Measurements from ENCODE around the gene LIMS1. TPM values are rescaled to one million over a fixed set of nuclear protein-coding genes. Genes with fewer than 3 reads are reported as not detected.

Gene LIMS1
- total and polyA plus RNA-seq, 2 donors (not counting 3 experiments of a cell fraction or from before 2014, with no cell fraction given), result 153 to 229 TPM

- Histone ChIP-seq H3K9ac (replicated peaks; ENCODE audit: extremely low read depth, insufficient read depth, low read length) (no peak overlapping the region), H3K9me3 (replicated peaks; ENCODE audit: control insufficient read depth, insufficient read depth, low read length) (no peaks in the 10 kb centered on the region), H3K27me3 (ENCODE audit: control insufficient read depth in 2 of 2, insufficient read depth in 2 of 2, low read length in 2 of 2) (no peaks in the 10 kb centered on the region), H4K20me1 (replicated peaks; ENCODE audit: control insufficient read depth, extremely low read depth, insufficient read depth, low read length) (no peaks in the 10 kb centered on the region), H3K36me3 (ENCODE audit: control insufficient read depth in 2 of 2, extremely low read depth in 1 of 2, insufficient read depth in 2 of 2, low read length in 2 of 2) (no peaks in the 10 kb centered on the region), H3K4me3 (replicated peaks in 1 of 3; ENCODE audit: insufficient read depth in 1 of 3, low read depth in 1 of 3, low read length in 3 of 3) (no peak overlapping the region), H2AFZ (ENCODE audit: low read depth, low read length) (no peak overlapping the region), H3K27ac (ENCODE audit: insufficient read depth, low read depth, low read length) (peak overlapping the region; percentile 43), H3K9me1 (replicated peaks; ENCODE audit: control insufficient read depth, extremely low read depth, insufficient read depth, low read length) (no peaks in the 10 kb centered on the region), H3K4me2 (ENCODE audit: insufficient read depth, low read length) (peak overlapping the region; percentile 47), H3K79me2 (ENCODE audit: control insufficient read depth, insufficient read depth, low read length) (peaks cover 46% of the 10 kb centered on the region), H3K4me1 (ENCODE audit: control insufficient read depth, extremely low read depth, insufficient read depth, low read length) (peaks cover 61% of the 10 kb centered on the region)
- CTCF ChIA-PET, result interaction anchor here (1.1 to 10.3 kb wide), 8 partner anchors 8 to 988 kb away, joined by 3 to 166 read pairs (median 7); no protein-coding TSS in a partner anchor
- no peak for DNase-seq (ENCODE audit: low read depth, low spot score)
- TF ChIP-seq GATA2 (IDR thresholded peaks at IDR 0.05; ENCODE audit: insufficient read depth, insufficient read length, low read depth, low read length) (no peak), EZH2 (IDR thresholded peaks at IDR 0.05; ENCODE audit: borderline replicate concordance, low read depth, low read length, severe bottlenecking) (no peak), FOS (IDR thresholded peaks at IDR 0.05; ENCODE audit: borderline replicate concordance, insufficient read depth, low read length) (no peak), MYC (IDR thresholded peaks at IDR 0.05; ENCODE audit: low read depth, low read length) (no peak)
- POLR2A ChIA-PET, result interaction anchor here (3.1 kb wide), 1 partner anchor 21 kb away, joined by 12 read pairs; no protein-coding TSS in a partner anchor
- dilution Hi-C loops (cut with MboI; ENCODE audit: extremely low pct_ligation_motif_present, low sequenced_read_pairs), result no loop called here
- BruUV-seq (replicated peaks), result no TSS peak
- FAIRE-seq, result no peak
- intact Hi-C loops (cut with micrococcal nuclease), result no loop called here
Observed at GRCh38 chr2:108616318-108616717, 82.0 kb downstream of the LIMS1 start.

GRCh38 chr2:108616751-108617161 lies 82.5 kb downstream of the LIMS1 start:
- Histone ChIP-seq H3K4me3 (replicated peaks in 1 of 3; ENCODE audit: insufficient read depth in 1 of 3, low read depth in 1 of 3, low read length in 3 of 3) (no peak overlapping the region), H4K20me1 (replicated peaks; ENCODE audit: control insufficient read depth, extremely low read depth, insufficient read depth, low read length) (no peaks in the 10 kb centered on the region), H3K27ac (ENCODE audit: insufficient read depth, low read depth, low read length) (peak overlapping the region; percentile 43), H3K27me3 (ENCODE audit: control insufficient read depth in 2 of 2, insufficient read depth in 2 of 2, low read length in 2 of 2) (no peaks in the 10 kb centered on the region), H3K9me1 (replicated peaks; ENCODE audit: control insufficient read depth, extremely low read depth, insufficient read depth, low read length) (no peaks in the 10 kb centered on the region), H2AFZ (ENCODE audit: low read depth, low read length) (no peak overlapping the region), H3K9me3 (replicated peaks; ENCODE audit: control insufficient read depth, insufficient read depth, low read length) (no peaks in the 10 kb centered on the region), H3K36me3 (ENCODE audit: control insufficient read depth in 2 of 2, extremely low read depth in 1 of 2, insufficient read depth in 2 of 2, low read length in 2 of 2) (no peaks in the 10 kb centered on the region), H3K4me1 (ENCODE audit: control insufficient read depth, extremely low read depth, insufficient read depth, low read length) (peaks cover 65% of the 10 kb centered on the region), H3K79me2 (ENCODE audit: control insufficient read depth, insufficient read depth, low read length) (peaks cover 47% of the 10 kb centered on the region), H3K4me2 (ENCODE audit: insufficient read depth, low read length) (peak overlapping the region; percentile 47), H3K9ac (replicated peaks; ENCODE audit: extremely low read depth, insufficient read depth, low read length) (no peak overlapping the region)
- FAIRE-seq (peak; percentile 94), DNase-seq (ENCODE audit: low read depth, low spot score) (peak; percentile 88)
- intact Hi-C loops (cut with micrococcal nuclease), result loop anchor here (1.0 kb wide), 1 partner anchor 20 kb away; no protein-coding TSS in a partner anchor
- TF ChIP-seq MYC (IDR thresholded peaks at IDR 0.05; ENCODE audit: low read depth, low read length), result no peak
- TF ChIP-seq GATA2 (IDR thresholded peaks at IDR 0.05; ENCODE audit: insufficient read depth, insufficient read length, low read depth, low read length), result peak; percentile 30
- ChIA-PET POLR2A (interaction anchor here (0.8 to 3.1 kb wide), 2 partner anchors 20 to 21 kb away, joined by 3 to 12 read pairs; no protein-coding TSS in a partner anchor), CTCF (interaction anchor here (1.1 to 10.3 kb wide), 9 partner anchors 9 to 988 kb away, joined by 3 to 166 read pairs (median 5); no protein-coding TSS in a partner anchor)
- no TSS peak for BruUV-seq (replicated peaks)
- dilution Hi-C loops (cut with MboI; ENCODE audit: extremely low pct_ligation_motif_present, low sequenced_read_pairs), result no loop called here

All from endothelial cell of umbilical vein (primary cell).